Stimulated activated naive B cell treated with anti-CD40 and anti-IgM and Interleukin-4, amounts not matched to agents 10 μg/mL and 1 μg/mL and 100 μg/mL, for 72 hours (primary cell): ENCODE results near the gene ZPBP.

ENCODE experiments used
- ATAC-seq, 2 donors: fragments of 150-1000 bp; cut with Tn5 transposase; replicated peaks; 2 replicates each; pipeline ENCODE4 v1.10.0; 2021; ENCODE audit warnings: moderate library complexity in 1 of 2
- DNase-seq: peaks from one replicate; pipeline ENCODE4 v3.0.0; 2021
- H3K27ac Mint-ChIP-seq: one replicate; pipeline ENCODE4 v1.8.0; 2022; ENCODE audit warnings: mild to moderate bottlenecking, mixed read lengths
- H3K27me3 Mint-ChIP-seq, 2 donors: one replicate each; pipeline ENCODE4 v1.8.0; 2022; ENCODE audit warnings: mixed read lengths in 2 of 2
- H3K36me3 Mint-ChIP-seq, 2 donors: one replicate each; pipeline ENCODE4 v1.8.0; 2022; ENCODE audit warnings: mixed read lengths in 2 of 2, mild to moderate bottlenecking in 1 of 2
- H3K4me1 Mint-ChIP-seq, 2 donors: one replicate each; pipeline ENCODE4 v1.8.0; 2022; ENCODE audit warnings: mixed read lengths in 2 of 2, mild to moderate bottlenecking in 1 of 2
- H3K4me3 Mint-ChIP-seq, 2 donors: one replicate each; pipeline ENCODE4 v1.8.0; 2022; ENCODE audit warnings: mild to moderate bottlenecking in 2 of 2, mixed read lengths in 2 of 2, moderate library complexity in 1 of 2
- H3K9me3 Mint-ChIP-seq, 2 donors: one replicate each; pipeline ENCODE4 v1.8.0; 2022; ENCODE audit warnings: mixed read lengths in 2 of 2, mild to moderate bottlenecking in 1 of 2

ZPBP gene

GRCh38 chr7:50092579-50093491, at the start of gene ZPBP:
ZPBP (minus strand) TSS chr7:50093246; CDS start chr7:50093194, 52 bp downstream.
- peaks cover 3% of the 10 kb centered on the region in 2 donors for H3K9me3 Mint-ChIP-seq
- H3K27ac Mint-ChIP-seq, result peak within 1 kb of the TSS; percentile 90
- H3K36me3 Mint-ChIP-seq, result no peaks in the 10 kb centered on the region
- peak within 1 kb of the TSS; percentile 90 to 98 for H3K4me3 Mint-ChIP-seq
- no peaks in the 10 kb centered on the region for H3K27me3 Mint-ChIP-seq
- peaks cover 11 to 18% of the 10 kb centered on the region in 2 donors for H3K4me1 Mint-ChIP-seq
- ATAC-seq (peak; percentile 90 to 96), DNase-seq (peak; percentile 71)

GRCh38 chr7:50142425-50143017, 49.5 kb upstream of the ZPBP start:
- no peaks in the 10 kb centered on the region for H3K36me3 Mint-ChIP-seq
- peak overlapping the region; percentile 94 for H3K27ac Mint-ChIP-seq
- peaks cover 29 to 59% of the 10 kb centered on the region in 2 donors for H3K4me1 Mint-ChIP-seq
- peaks cover 0 to 2% of the 10 kb centered on the region in 2 donors for H3K9me3 Mint-ChIP-seq
- peak overlapping the region; percentile 49 to 72 for H3K4me3 Mint-ChIP-seq
- ATAC-seq, result peak; percentile 44 to 49
- DNase-seq, result no peak
- no peaks in the 10 kb centered on the region for H3K27me3 Mint-ChIP-seq

GRCh38 chr7:50141854-50142253, 48.8 kb upstream of the ZPBP start:
- no peak overlapping the region for H3K4me3 Mint-ChIP-seq
- H3K27me3 Mint-ChIP-seq, result no peaks in the 10 kb centered on the region
- H3K36me3 Mint-ChIP-seq, result no peaks in the 10 kb centered on the region
- peak overlapping the region; percentile 53 for H3K27ac Mint-ChIP-seq
- H3K9me3 Mint-ChIP-seq, result peaks cover 0 to 2% of the 10 kb centered on the region in 2 donors
- peaks cover 25 to 52% of the 10 kb centered on the region in 2 donors for H3K4me1 Mint-ChIP-seq
- no peak for DNase-seq
- no peak for ATAC-seq

GRCh38 chr7:50141131-50141530, 48.1 kb upstream of the ZPBP start:
- no peak for DNase-seq
- H3K36me3 Mint-ChIP-seq, result no peaks in the 10 kb centered on the region
- H3K27ac Mint-ChIP-seq, result peak overlapping the region; percentile 1
- no peak overlapping the region for H3K4me3 Mint-ChIP-seq
- H3K4me1 Mint-ChIP-seq, result peaks cover 18 to 45% of the 10 kb centered on the region in 2 donors
- peak in 1 of 2 donors; percentile 30 for ATAC-seq
- peaks cover 0 to 2% of the 10 kb centered on the region in 2 donors for H3K9me3 Mint-ChIP-seq
- no peaks in the 10 kb centered on the region for H3K27me3 Mint-ChIP-seq

- Mint-ChIP-seq H3K4me1 (peaks cover 14 to 41% of the 10 kb centered on the region in 2 donors), H3K36me3 (no peaks in the 10 kb centered on the region), H3K4me3 (no peak overlapping the region), H3K27ac (no peak overlapping the region), H3K27me3 (no peaks in the 10 kb centered on the region), H3K9me3 (no peaks in the 10 kb centered on the region)
- ATAC-seq, result no peak
- no peak for DNase-seq
These were observed 47.6 kb upstream of the ZPBP start for GRCh38 chr7:50140688-50141087.

- H3K27me3 Mint-ChIP-seq, result no peaks in the 10 kb centered on the region
- H3K9me3 Mint-ChIP-seq, result no peaks in the 10 kb centered on the region
- ATAC-seq (no peak), DNase-seq (no peak)
- no peak overlapping the region for H3K4me3 Mint-ChIP-seq
- peaks cover 9 to 21% of the 10 kb centered on the region in 2 donors for H3K4me1 Mint-ChIP-seq
- H3K27ac Mint-ChIP-seq, result no peak overlapping the region
- no peaks in the 10 kb centered on the region for H3K36me3 Mint-ChIP-seq
These were observed 45.1 kb upstream of the ZPBP start for GRCh38 chr7:50138101-50138500.

GRCh38 chr7:50125766-50126165, 32.7 kb upstream of the ZPBP start:
- Mint-ChIP-seq H3K36me3 (no peaks in the 10 kb centered on the region), H3K27me3 (no peaks in the 10 kb centered on the region), H3K4me3 (no peak overlapping the region), H3K9me3 (no peaks in the 10 kb centered on the region), H3K27ac (no peak overlapping the region), H3K4me1 (peaks cover 2 to 9% of the 10 kb centered on the region in 2 donors)
- DNase-seq (no peak), ATAC-seq (no peak)

GRCh38 chr7:50121286-50121685, 28.2 kb upstream of the ZPBP start:
- Mint-ChIP-seq H3K36me3 (no peaks in the 10 kb centered on the region), H3K9me3 (no peaks in the 10 kb centered on the region), H3K27ac (peak overlapping the region; percentile 85), H3K4me3 (peak overlapping the region in 1 of 2 donors; percentile 63), H3K27me3 (no peaks in the 10 kb centered on the region), H3K4me1 (peaks cover 10 to 22% of the 10 kb centered on the region in 2 donors)
- DNase-seq (peak; percentile 12), ATAC-seq (peak; percentile 69 to 74)

- H3K36me3 Mint-ChIP-seq, result no peaks in the 10 kb centered on the region
- ATAC-seq, result peak; percentile 85
- H3K27me3 Mint-ChIP-seq, result no peaks in the 10 kb centered on the region
- no peaks in the 10 kb centered on the region for H3K9me3 Mint-ChIP-seq
- DNase-seq, result peak; percentile 53
- H3K4me3 Mint-ChIP-seq, result peak overlapping the region; percentile 33 to 39
- peaks cover 10 to 22% of the 10 kb centered on the region in 2 donors for H3K4me1 Mint-ChIP-seq
- peak overlapping the region; percentile 97 for H3K27ac Mint-ChIP-seq
These were observed 27.0 kb upstream of the ZPBP start for GRCh38 chr7:50119815-50120637.

- Mint-ChIP-seq H3K27ac (no peak overlapping the region), H3K36me3 (peaks cover 0 to 3% of the 10 kb centered on the region in 2 donors), H3K9me3 (peaks cover 5 to 11% of the 10 kb centered on the region in 2 donors), H3K4me3 (no peak overlapping the region), H3K27me3 (peaks cover 0 to 8% of the 10 kb centered on the region in 2 donors), H3K4me1 (no peaks in the 10 kb centered on the region)
- ATAC-seq (no peak), DNase-seq (no peak)
These were observed 19.2 kb upstream of the ZPBP start for GRCh38 chr7:50112250-50112649.

GRCh38 chr7:50101873-50102272, 8.8 kb upstream of the ZPBP start:
- no peak overlapping the region for H3K27ac Mint-ChIP-seq
- H3K36me3 Mint-ChIP-seq, result peaks cover 0 to 1% of the 10 kb centered on the region in 2 donors
- H3K4me1 Mint-ChIP-seq, result no peaks in the 10 kb centered on the region
- peaks cover 0 to 2% of the 10 kb centered on the region in 2 donors for H3K9me3 Mint-ChIP-seq
- no peak overlapping the region for H3K4me3 Mint-ChIP-seq
- DNase-seq, result no peak
- no peaks in the 10 kb centered on the region for H3K27me3 Mint-ChIP-seq
- ATAC-seq, result no peak

- H3K4me1 Mint-ChIP-seq, result peaks cover 11 to 18% of the 10 kb centered on the region in 2 donors
- peaks cover 2 to 3% of the 10 kb centered on the region in 2 donors for H3K9me3 Mint-ChIP-seq
- ATAC-seq, result no peak
- DNase-seq, result no peak
- no peak overlapping the region for H3K4me3 Mint-ChIP-seq
- H3K27ac Mint-ChIP-seq, result no peak overlapping the region
- H3K27me3 Mint-ChIP-seq, result no peaks in the 10 kb centered on the region
- H3K36me3 Mint-ChIP-seq, result no peaks in the 10 kb centered on the region
These were observed 2.6 kb upstream of the ZPBP start for GRCh38 chr7:50095634-50096033.

GRCh38 chr7:50088463-50089129, 4.5 kb downstream of the ZPBP start:
- Mint-ChIP-seq H3K36me3 (no peaks in the 10 kb centered on the region), H3K4me1 (peaks cover 8 to 10% of the 10 kb centered on the region in 2 donors), H3K4me3 (no peak overlapping the region), H3K27me3 (no peaks in the 10 kb centered on the region), H3K27ac (no peak overlapping the region), H3K9me3 (peaks cover 3% of the 10 kb centered on the region in 2 donors)
- DNase-seq, result no peak
- ATAC-seq, result no peak
